Ishikawa (cell line): ENCODE data around the gene SLC36A3.

ENCODE experiments used
- CREB1 ChIP-seq: IDR thresholded peaks from 2 replicates; pipeline ENCODE4 v1.6.1; 2012; ENCODE audit warnings: low read depth
- EGR1 ChIP-seq: IDR thresholded peaks from 2 replicates; pipeline ENCODE4 v1.6.1; 2012
- NFIC ChIP-seq: IDR thresholded peaks from 2 replicates; pipeline ENCODE4 v1.6.1; 2012
- TF ChIP-seq, protein P1 (sequence below): IDR thresholded peaks from 2 replicates; pipeline ENCODE4 v1.6.1; 2012; ENCODE audit warnings: low read depth, mild to moderate bottlenecking

DNA sequence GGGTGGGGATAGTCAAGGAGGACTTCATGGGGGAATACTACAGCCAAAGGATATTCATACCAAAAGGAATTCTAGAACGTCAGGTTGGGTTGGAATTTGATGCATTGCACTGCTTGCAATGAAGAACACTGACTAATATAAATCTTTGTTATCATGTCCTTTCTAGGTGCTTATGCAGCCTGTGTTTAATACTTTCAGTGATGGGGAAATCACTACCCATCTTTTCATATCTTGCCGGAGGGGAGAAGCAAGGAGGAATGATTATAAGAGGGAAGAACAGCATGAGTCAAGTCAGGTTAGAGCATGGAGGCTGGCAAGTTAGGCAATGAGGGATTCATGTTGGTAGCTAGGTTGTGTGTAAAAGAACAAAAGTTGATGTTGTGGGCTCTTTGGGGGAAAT is 74.6 kb downstream of the SLC36A3 start:
- TF ChIP-seq, protein P1, sequence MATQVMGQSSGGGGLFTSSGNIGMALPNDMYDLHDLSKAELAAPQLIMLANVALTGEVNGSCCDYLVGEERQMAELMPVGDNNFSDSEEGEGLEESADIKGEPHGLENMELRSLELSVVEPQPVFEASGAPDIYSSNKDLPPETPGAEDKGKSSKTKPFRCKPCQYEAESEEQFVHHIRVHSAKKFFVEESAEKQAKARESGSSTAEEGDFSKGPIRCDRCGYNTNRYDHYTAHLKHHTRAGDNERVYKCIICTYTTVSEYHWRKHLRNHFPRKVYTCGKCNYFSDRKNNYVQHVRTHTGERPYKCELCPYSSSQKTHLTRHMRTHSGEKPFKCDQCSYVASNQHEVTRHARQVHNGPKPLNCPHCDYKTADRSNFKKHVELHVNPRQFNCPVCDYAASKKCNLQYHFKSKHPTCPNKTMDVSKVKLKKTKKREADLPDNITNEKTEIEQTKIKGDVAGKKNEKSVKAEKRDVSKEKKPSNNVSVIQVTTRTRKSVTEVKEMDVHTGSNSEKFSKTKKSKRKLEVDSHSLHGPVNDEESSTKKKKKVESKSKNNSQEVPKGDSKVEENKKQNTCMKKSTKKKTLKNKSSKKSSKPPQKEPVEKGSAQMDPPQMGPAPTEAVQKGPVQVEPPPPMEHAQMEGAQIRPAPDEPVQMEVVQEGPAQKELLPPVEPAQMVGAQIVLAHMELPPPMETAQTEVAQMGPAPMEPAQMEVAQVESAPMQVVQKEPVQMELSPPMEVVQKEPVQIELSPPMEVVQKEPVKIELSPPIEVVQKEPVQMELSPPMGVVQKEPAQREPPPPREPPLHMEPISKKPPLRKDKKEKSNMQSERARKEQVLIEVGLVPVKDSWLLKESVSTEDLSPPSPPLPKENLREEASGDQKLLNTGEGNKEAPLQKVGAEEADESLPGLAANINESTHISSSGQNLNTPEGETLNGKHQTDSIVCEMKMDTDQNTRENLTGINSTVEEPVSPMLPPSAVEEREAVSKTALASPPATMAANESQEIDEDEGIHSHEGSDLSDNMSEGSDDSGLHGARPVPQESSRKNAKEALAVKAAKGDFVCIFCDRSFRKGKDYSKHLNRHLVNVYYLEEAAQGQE, result no peak
- no peak for TF ChIP-seq NFIC
- no peak for TF ChIP-seq EGR1
- TF ChIP-seq CREB1, result no peak
